Loucy (cell line): ENCODE measurements around the gene CCN6.

ENCODE experiments used
- H2AFZ ChIP-seq: fragments of 200-600 bp; sonication (generic); 2 replicates; pipeline ENCODE4 v1.6.0; 2016; ENCODE audit warnings: antibody characterized with exemption, mild to moderate bottlenecking, low read length, moderate library complexity
- H3F3A ChIP-seq: fragments of 200-600 bp; 2 replicates; pipeline ENCODE4 v1.6.0; 2016; ENCODE audit warnings: antibody characterized with exemption, low read depth, mild to moderate bottlenecking
- H3K27me3 ChIP-seq: fragments of 200-600 bp; sonication (generic); 2 replicates; pipeline ENCODE4 v1.6.1; 2014; ENCODE audit warnings: low read length, mild to moderate bottlenecking; ENCODE audit not compliant: insufficient read depth, poor library complexity, severe bottlenecking
- H3K36me3 ChIP-seq: fragments of 200-600 bp; sonication (generic); 2 replicates; pipeline ENCODE4 v1.6.1; 2016; ENCODE audit warnings: low read length; ENCODE audit not compliant: insufficient read depth
- H3K4me1 ChIP-seq: fragments of 200-600 bp; sonication (generic); 2 replicates; pipeline ENCODE4 v1.5.1; 2014; ENCODE audit warnings: low read length, mild to moderate bottlenecking; ENCODE audit not compliant: insufficient read depth, poor library complexity, severe bottlenecking
- H3K4me2 ChIP-seq: fragments of 200-600 bp; sonication (generic); 2 replicates; pipeline ENCODE4 v1.6.0; 2014; ENCODE audit warnings: antibody characterized with exemption, low read length, low read depth, mild to moderate bottlenecking; ENCODE audit not compliant: poor library complexity, severe bottlenecking
- H3K4me3 ChIP-seq: fragments of 200-600 bp; sonication (generic); 2 replicates; pipeline ENCODE4 v1.5.1; 2014; ENCODE audit warnings: low read length, mild to moderate bottlenecking, mixed read lengths; ENCODE audit not compliant: poor library complexity, severe bottlenecking
- H3K79me2 ChIP-seq: fragments of 200-600 bp; sonication (generic); 2 replicates; pipeline ENCODE4 v1.6.1; 2014; ENCODE audit warnings: low read length; ENCODE audit not compliant: insufficient read depth
- H3K9ac ChIP-seq: fragments of 200-600 bp; sonication (generic); 2 replicates; pipeline ENCODE4 v1.6.0; 2014; ENCODE audit warnings: mild to moderate bottlenecking, low read depth, low read length, moderate library complexity; ENCODE audit not compliant: poor library complexity, severe bottlenecking
- H3K9me2 ChIP-seq: fragments of 200-600 bp; sonication (generic); replicated peaks from 2 replicates; pipeline ENCODE4 v1.6.1; 2016; ENCODE audit warnings: low read depth, low read length, mixed read lengths
- H3K9me3 ChIP-seq: fragments of 200-600 bp; sonication (generic); 2 replicates; pipeline ENCODE4 v1.6.1; 2014; ENCODE audit warnings: mild to moderate bottlenecking, antibody characterized with exemption, low read length, low read depth; ENCODE audit not compliant: insufficient read depth
- H4K20me1 ChIP-seq: fragments of 200-600 bp; sonication (generic); 2 replicates; pipeline ENCODE4 v1.6.0; 2014; ENCODE audit warnings: antibody characterized with exemption, low read length, mild to moderate bottlenecking; ENCODE audit not compliant: insufficient read depth, poor library complexity, severe bottlenecking
- CTCF ChIP-seq: fragments of 200-600 bp; sonication (generic); conservative IDR thresholded peaks from 2 replicates; pipeline ENCODE4 v1.5.1; 2014; ENCODE audit warnings: mild to moderate bottlenecking, antibody characterized with exemption, low read length
- EZH2phosphoT487 ChIP-seq: fragments of 200-600 bp; IDR thresholded peaks from 2 replicates; pipeline ENCODE4 v1.6.1; 2018; ENCODE audit warnings: antibody characterized with exemption, mild to moderate bottlenecking, moderate library complexity, borderline replicate concordance

CCN6 gene

DNA sequence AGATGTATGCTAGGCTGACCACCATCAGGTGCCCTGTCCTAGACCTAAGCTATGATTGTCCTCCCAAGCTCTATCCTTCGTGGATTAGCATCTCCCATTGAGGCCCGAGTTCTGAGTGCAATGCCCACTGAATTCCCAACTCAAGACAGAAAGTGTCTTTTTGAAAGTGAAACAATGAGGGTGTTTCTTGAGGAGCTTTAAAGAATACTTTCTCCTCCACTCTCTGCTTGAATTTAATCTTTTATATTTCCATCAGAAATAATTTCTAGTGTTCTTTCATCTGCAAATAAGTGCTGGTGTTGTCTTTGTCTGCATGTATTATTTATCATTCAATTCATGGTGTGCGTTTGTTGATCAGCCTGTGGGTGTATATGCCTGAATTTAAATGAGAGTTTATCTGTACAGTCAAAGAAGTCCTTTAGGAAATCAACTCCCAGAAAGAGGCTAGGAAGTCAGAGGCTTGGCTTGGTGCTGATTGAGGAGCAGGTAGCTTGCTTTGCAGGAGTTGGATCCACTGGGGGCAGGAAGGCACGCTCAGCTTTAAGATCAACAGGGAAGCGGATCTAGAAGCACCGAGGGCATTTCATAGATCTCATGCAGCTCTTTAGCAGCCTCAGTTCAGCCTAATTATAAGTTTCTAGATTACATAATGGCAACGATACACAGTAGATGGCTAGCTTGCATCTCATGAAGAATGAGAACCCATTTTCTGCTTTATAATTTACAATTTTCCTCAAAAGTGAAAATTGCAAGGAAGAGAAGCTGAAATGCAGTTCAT lies 36.0 kb upstream of the CCN6 start:
- Histone ChIP-seq H4K20me1 (no peaks in the 10 kb centered on the region), H3K4me1 (peaks cover 9% of the 10 kb centered on the region), H3F3A (no peaks in the 10 kb centered on the region), H3K9me2 (no peaks in the 10 kb centered on the region), H3K9me3 (no peaks in the 10 kb centered on the region), H3K27me3 (no peaks in the 10 kb centered on the region), H3K4me2 (no peak overlapping the region), H2AFZ (no peak overlapping the region), H3K9ac (no peak overlapping the region), H3K36me3 (no peaks in the 10 kb centered on the region), H3K4me3 (no peak overlapping the region), H3K79me2 (no peaks in the 10 kb centered on the region)
- no peak for TF ChIP-seq EZH2phosphoT487
- no peak for TF ChIP-seq CTCF

- Histone ChIP-seq H3K9me3 (no peaks in the 10 kb centered on the region), H3F3A (no peaks in the 10 kb centered on the region), H3K9ac (no peak overlapping the region), H2AFZ (no peak overlapping the region), H3K36me3 (no peaks in the 10 kb centered on the region), H3K4me3 (no peak overlapping the region), H3K9me2 (no peaks in the 10 kb centered on the region), H4K20me1 (no peaks in the 10 kb centered on the region), H3K79me2 (no peaks in the 10 kb centered on the region), H3K27me3 (no peaks in the 10 kb centered on the region), H3K4me1 (peaks cover 9% of the 10 kb centered on the region), H3K4me2 (no peak overlapping the region)
- TF ChIP-seq EZH2phosphoT487 (no peak), CTCF (no peak)
Observed at GRCh38 chr6:112018619-112019416, 35.1 kb upstream of the CCN6 start.

DNA sequence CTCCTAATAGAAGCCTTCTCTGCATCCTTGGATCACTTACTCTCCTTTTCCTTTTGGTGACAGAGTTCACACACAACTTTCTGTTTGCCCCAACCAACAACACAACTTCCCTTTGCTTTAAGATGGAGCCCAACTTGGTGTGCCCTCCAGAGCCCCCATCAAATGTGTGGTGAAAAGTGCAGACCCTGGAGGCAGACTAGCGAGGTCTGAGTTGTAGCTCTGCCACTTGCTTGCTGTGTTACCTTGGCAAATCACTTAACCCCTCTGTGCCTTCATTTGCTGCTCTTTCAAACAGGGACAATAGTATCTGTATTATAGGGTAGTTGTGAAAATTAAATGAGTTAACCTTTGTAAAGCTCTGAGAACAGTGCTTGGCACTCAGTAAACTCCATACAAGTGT lies 34.3 kb upstream of the CCN6 start:
- H3K9me2 ChIP-seq: no peaks in the 10 kb centered on the region
- no peaks in the 10 kb centered on the region for H3K79me2 ChIP-seq
- no peaks in the 10 kb centered on the region for H3K27me3 ChIP-seq
- no peak overlapping the region for H2AFZ ChIP-seq
- no peak overlapping the region for H3K9ac ChIP-seq
- no peak overlapping the region for H3K4me2 ChIP-seq
- no peak for TF ChIP-seq EZH2phosphoT487
- no peak for TF ChIP-seq CTCF
- H3K4me1 ChIP-seq: peaks cover 8% of the 10 kb centered on the region
- no peak overlapping the region for H3K4me3 ChIP-seq
- no peaks in the 10 kb centered on the region for H3F3A ChIP-seq
- no peaks in the 10 kb centered on the region for H4K20me1 ChIP-seq
- no peaks in the 10 kb centered on the region for H3K9me3 ChIP-seq
- H3K36me3 ChIP-seq: no peaks in the 10 kb centered on the region
